Measurements from ENCODE around the gene CHGA. TPM values are rescaled to one million over a fixed set of nuclear protein-coding genes. Genes with fewer than 3 reads are reported as not detected.

The CHGA gene
- total RNA-seq, 1 donor from 2014 or later = not detected

DNA sequence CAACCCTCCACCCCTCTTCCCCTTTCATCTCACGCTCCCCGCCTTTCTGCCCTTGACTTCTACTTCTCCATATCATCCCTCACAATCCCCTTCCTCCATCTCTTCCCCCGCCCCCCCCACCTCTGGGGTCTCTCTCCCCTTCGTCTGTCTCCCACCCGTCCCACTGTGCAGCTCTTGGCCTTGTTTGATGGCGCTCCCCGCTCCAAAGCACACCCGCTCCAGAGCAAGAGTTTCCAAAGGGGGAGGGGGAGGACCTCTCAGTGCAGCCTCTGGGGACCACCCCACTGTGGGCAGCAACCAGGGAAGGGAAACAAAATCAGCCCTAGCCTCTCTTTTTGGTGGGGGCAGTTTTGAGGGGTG is 774 bp downstream of the CHGA start:
- Mint-ChIP-seq H3K9me3 (no peaks in the 10 kb centered on the region), H3K4me3 (no peak overlapping the region), H3K36me3 (ENCODE audit: low read depth) (no peaks in the 10 kb centered on the region), H3K27me3 (peaks cover 20% of the 10 kb centered on the region), H3K27ac (no peak overlapping the region), H3K4me1 (peaks cover 15% of the 10 kb centered on the region)
- no peak for DNase-seq
- ChIA-PET CTCF (no interaction called here), POLR2A (no interaction called here)
- intact Hi-C loops (cut with micrococcal nuclease) = no loop called here
- no peak for ATAC-seq (ENCODE audit: low read depth)
- TF ChIP-seq, protein P1, sequence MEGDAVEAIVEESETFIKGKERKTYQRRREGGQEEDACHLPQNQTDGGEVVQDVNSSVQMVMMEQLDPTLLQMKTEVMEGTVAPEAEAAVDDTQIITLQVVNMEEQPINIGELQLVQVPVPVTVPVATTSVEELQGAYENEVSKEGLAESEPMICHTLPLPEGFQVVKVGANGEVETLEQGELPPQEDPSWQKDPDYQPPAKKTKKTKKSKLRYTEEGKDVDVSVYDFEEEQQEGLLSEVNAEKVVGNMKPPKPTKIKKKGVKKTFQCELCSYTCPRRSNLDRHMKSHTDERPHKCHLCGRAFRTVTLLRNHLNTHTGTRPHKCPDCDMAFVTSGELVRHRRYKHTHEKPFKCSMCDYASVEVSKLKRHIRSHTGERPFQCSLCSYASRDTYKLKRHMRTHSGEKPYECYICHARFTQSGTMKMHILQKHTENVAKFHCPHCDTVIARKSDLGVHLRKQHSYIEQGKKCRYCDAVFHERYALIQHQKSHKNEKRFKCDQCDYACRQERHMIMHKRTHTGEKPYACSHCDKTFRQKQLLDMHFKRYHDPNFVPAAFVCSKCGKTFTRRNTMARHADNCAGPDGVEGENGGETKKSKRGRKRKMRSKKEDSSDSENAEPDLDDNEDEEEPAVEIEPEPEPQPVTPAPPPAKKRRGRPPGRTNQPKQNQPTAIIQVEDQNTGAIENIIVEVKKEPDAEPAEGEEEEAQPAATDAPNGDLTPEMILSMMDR (IDR thresholded peaks at IDR 0.05) = no peak

DNA sequence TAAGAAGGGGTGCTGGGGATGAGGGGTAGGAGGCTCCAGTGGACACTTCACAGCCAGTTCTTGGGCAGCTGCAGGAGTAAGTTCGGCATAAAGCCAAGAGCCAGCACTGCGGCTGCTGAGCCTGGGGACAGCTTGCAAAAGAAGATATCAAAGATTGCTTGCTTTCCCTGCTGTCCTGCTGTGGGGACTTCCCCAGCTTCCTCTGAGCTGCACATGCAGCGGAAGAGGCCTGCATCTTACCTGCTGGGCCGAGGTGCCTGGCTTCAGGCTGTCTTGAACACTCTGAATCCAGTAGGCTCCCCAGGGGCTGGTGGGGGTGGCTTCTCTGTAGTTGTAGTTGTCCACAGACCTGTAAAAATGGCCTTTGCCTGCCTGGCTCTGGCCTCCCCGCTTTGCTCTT is 1.3 kb downstream of the CHGA start:
- no peak for DNase-seq
- H3K36me3 Mint-ChIP-seq (ENCODE audit: low read depth) = no peaks in the 10 kb centered on the region
- CTCF ChIA-PET = no interaction called here
- no peaks in the 10 kb centered on the region for H3K9me3 Mint-ChIP-seq
- POLR2A ChIA-PET = no interaction called here
- no peak overlapping the region for H3K4me3 Mint-ChIP-seq
- no peak overlapping the region for H3K27ac Mint-ChIP-seq
- ATAC-seq (ENCODE audit: low read depth) = peak; percentile 60
- peaks cover 15% of the 10 kb centered on the region for H3K4me1 Mint-ChIP-seq
- peaks cover 20% of the 10 kb centered on the region for H3K27me3 Mint-ChIP-seq
- intact Hi-C loops (cut with micrococcal nuclease) = no loop called here
- TF ChIP-seq, protein P1 (IDR thresholded peaks at IDR 0.05) = no peak

DNA sequence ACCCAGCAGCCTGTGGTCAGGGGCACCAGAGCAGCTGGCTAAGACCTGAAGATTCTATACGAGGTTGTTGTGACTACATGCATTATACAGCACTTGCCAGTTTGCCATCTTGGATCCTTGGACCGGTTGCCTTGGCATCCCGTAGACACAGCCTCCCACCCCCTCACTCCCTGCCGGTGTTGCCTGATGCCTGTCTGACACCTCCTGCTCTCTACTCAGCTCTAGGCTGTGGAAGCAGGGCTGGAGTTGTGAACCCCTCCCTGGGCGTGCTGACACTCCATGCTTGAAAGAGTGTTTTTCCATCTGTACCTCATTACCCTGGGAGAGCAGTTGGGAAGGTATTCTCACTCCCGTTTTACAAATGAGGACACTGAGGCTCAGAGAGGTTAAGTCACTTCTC is 2.5 kb downstream of the CHGA start:
- DNase-seq (no peak), ATAC-seq (ENCODE audit: low read depth) (no peak)
- H3K27ac Mint-ChIP-seq = no peak overlapping the region
- H3K4me1 Mint-ChIP-seq = peaks cover 15% of the 10 kb centered on the region
- intact Hi-C loops (cut with micrococcal nuclease) = no loop called here
- no peak overlapping the region for H3K4me3 Mint-ChIP-seq
- POLR2A ChIA-PET = no interaction called here
- TF ChIP-seq, protein P1 (IDR thresholded peaks at IDR 0.05) = no peak
- no peaks in the 10 kb centered on the region for H3K9me3 Mint-ChIP-seq
- peaks cover 20% of the 10 kb centered on the region for H3K27me3 Mint-ChIP-seq
- no peaks in the 10 kb centered on the region for H3K36me3 Mint-ChIP-seq (ENCODE audit: low read depth)
- CTCF ChIA-PET = no interaction called here

DNA sequence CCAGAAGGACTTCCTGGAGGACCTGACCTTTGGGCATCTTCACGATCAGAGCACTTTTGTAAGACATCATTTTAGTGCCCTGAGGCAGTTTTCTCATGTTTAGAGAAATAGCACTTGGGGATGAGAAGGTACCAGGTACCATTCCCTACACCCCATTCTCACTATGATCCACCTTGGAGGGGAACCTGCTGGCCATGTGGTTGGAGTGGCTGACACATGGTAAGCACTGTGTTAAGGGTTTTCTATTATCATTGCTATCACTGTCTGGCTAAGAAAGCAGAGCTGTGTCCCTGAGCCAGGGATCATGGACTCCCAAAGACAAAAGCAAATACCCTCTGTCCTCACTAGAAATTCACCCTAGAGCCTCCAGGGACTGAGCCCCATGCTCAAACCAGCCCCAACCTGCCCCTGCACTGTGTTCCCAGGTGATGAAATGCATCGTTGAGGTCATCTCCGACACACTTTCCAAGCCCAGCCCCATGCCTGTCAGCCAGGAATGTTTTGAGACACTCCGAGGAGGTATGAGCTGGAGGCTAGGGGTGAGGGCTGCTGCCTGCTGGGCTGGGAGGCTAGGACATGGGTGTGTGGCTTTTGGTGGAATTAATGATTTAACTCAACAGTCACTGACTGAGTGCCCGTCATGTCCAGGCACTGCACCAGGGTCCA is 3.4 kb downstream of the CHGA start:
- H3K9me3 Mint-ChIP-seq = no peaks in the 10 kb centered on the region
- POLR2A ChIA-PET = no interaction called here
- ATAC-seq (ENCODE audit: low read depth) (no peak), DNase-seq (no peak)
- H3K36me3 Mint-ChIP-seq (ENCODE audit: low read depth) = no peaks in the 10 kb centered on the region
- intact Hi-C loops (cut with micrococcal nuclease) = no loop called here
- no peak overlapping the region for H3K4me3 Mint-ChIP-seq
- TF ChIP-seq, protein P1 (IDR thresholded peaks at IDR 0.05) = no peak
- H3K4me1 Mint-ChIP-seq = peaks cover 15% of the 10 kb centered on the region
- CTCF ChIA-PET = no interaction called here
- peaks cover 15% of the 10 kb centered on the region for H3K27me3 Mint-ChIP-seq
- no peak overlapping the region for H3K27ac Mint-ChIP-seq

DNA sequence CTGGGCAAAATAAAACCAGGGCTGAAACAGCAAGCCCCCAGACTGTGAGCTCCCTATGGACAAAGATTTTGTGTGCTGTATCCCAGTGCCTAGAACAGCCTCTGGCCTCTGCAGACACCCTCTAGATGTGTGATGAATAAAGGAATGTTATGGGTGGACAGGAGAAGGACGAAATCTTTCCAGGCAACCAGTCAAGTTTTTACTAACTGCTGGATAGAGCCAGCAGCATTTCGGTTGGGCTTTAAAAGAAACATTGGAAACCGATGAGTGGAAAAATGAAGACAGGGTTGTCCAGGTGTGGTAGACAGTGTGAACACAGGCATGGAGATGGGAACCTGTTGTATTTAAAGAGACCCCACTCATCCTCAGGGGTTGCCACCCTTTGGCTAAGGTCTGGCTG is 4.0 kb downstream of the CHGA start:
- no peak for DNase-seq
- Mint-ChIP-seq H3K9me3 (no peaks in the 10 kb centered on the region), H3K27ac (no peak overlapping the region), H3K4me1 (peaks cover 15% of the 10 kb centered on the region), H3K36me3 (ENCODE audit: low read depth) (no peaks in the 10 kb centered on the region), H3K27me3 (peaks cover 10% of the 10 kb centered on the region), H3K4me3 (no peak overlapping the region)
- ATAC-seq (ENCODE audit: low read depth) = no peak
- TF ChIP-seq, protein P1 (IDR thresholded peaks at IDR 0.05) = no peak
- POLR2A ChIA-PET = no interaction called here
- intact Hi-C loops (cut with micrococcal nuclease) = no loop called here
- CTCF ChIA-PET = no interaction called here

Data from activated B cell treated with CpG ODN at 0.5 μM for 24 hours (primary cell).